GM21576 (cell line): ENCODE results near the gene ITPRIP.

ENCODE experiments used
- ATAC-seq: cut with Tn5 transposase; IDR thresholded peaks from one replicate; pipeline ENCODE4 v1.9.1; 2021; ENCODE audit warnings: mild to moderate bottlenecking, moderate library complexity; ENCODE audit not compliant: unreplicated experiment

ITPRIP gene

DNA sequence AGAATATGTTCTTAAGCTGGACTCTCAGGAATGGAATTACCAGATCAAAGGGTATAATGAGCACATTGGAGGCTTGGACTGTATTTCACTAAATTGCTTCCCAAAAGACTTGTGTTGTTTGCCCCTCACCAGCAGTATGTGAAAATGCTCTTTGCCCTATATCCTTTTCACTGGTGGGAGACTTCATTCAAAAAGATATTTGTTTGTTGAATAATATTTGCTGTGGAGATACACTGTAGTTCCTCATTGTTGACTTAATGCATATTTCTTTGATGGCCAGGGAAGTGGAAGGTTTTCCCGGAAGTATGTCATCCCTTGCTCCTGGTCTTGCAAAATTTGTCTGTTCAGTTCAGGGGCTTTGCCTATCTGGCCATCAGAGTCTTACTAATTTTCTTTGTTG, 49.9 kb downstream of the ITPRIP start:
- ATAC-seq: no peak

GRCh38 chr10:104286939-104287338, 51.3 kb downstream of the ITPRIP start:
- no peak for ATAC-seq

DNA sequence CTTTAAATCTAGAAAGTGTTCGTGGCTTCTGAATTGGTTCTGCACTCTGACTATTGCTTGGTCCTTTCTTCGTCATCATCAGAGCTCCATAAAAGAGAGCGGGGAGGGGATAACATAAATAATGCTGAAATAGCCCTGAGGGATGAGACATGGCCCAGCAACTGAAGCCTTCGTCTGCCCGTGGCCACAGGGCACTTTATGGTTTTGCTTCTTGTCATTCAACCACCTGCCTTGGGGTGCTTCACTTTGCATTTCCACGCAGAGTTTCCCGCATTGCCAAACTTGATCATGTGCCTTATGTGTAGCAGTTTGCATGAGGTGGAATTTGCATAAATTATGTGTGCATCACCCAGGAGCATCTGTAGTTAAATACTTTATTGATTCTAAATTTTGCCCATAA, 53.4 kb downstream of the ITPRIP start:
- ATAC-seq: no peak

- ATAC-seq: no peak
Observed at GRCh38 chr10:104281694-104282093, 56.6 kb downstream of the ITPRIP start.

DNA sequence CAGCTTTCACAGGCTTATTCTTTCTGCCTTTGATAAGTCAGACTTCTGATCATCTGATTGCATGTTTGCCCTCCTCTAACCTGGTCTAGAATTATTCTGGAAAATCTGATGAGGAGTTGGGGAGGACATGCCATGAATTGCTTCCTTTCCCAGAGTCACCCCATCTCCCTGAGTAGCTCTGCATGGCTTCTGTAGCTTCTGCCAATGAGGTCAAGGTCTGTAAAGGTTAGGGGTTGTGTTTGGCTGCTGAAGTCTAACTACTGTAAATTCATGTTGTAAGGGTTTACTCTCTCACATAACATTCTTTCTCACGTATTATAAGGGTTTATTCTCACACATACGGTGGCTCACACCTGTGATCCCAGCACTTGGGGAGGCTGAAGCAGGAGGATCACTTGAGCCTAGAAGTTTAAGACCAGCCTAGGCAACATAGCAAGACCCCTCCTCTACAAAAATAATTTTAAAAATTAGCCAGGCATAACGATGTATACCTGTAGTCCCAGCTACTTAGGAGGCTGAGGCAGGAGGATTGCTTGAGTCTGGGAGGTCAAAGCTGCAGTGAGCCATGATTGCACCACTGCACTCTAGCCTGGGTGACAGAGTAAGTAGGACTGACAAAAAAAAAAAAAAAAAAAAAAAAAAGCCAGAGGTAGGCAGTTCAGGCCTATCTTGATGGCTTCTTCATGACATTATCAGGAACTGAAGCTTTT, 58.6 kb downstream of the ITPRIP start:
- ATAC-seq: no peak

- no peak for ATAC-seq
Observed at GRCh38 chr10:104277785-104278184, 60.5 kb downstream of the ITPRIP start.

DNA sequence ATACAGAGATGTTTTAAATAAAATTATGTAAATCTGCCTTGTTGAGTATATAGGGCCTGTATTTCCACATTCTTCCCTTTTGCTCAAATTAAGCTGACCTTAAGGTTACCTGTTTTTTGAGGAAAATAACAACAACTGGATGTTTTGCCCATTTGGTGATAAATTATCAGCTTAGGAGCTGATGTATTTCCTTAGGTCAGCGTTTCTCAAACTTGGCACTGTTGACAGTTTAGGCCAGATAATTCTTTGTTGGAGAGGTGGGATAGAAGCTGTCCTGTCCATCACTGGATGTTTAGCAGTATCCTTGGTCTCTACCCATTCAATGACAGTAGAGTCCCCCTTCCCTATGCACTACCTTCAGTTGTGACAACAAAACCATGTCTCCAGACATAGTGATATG, 62.1 kb downstream of the ITPRIP start:
- no peak for ATAC-seq

DNA sequence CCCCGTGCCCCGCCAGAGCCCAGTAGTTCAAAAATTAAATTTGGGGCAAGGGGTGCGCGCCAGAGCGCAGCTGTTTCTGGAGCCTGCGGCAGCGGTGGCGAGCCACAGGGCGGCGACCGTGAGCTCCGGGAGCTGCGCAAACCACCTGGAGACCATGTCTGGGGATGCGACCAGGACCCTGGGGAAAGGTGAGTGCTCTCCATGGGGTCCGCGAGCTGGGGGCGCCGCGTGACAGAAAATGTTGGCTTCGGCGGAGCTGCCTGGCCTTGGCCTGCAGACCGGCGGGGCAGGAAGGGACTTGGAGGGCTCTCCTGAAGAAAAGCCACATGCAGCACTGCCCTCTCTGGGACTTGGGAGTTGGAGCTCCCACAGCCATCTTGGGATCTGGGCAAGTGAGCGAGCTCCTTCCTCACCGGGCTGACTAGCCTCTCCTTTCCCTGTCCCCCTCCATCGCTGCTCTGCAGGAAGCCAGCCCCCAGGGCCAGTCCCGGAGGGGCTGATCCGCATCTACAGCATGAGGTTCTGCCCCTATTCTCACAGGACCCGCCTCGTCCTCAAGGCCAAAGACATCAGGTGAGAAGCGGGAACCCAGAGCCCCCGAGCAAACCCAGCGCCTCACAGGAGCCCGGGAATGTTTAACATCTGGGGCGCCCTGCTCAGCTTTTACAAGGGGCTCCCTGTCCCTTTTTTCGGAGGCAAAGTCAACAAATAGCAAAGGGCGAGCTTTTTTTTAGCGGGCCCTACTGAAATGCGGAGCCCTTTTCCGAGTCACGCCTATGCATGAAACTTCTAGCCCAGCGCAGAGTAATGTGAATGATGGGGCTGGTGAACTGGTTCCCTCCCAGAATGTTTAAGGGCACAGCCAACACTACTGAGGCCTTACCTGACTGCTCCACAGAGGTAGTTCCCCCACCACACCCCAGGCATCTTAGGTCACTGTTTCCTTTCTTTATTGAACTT, 63.2 kb downstream of the ITPRIP start:
- ATAC-seq: peak; percentile 75

DNA sequence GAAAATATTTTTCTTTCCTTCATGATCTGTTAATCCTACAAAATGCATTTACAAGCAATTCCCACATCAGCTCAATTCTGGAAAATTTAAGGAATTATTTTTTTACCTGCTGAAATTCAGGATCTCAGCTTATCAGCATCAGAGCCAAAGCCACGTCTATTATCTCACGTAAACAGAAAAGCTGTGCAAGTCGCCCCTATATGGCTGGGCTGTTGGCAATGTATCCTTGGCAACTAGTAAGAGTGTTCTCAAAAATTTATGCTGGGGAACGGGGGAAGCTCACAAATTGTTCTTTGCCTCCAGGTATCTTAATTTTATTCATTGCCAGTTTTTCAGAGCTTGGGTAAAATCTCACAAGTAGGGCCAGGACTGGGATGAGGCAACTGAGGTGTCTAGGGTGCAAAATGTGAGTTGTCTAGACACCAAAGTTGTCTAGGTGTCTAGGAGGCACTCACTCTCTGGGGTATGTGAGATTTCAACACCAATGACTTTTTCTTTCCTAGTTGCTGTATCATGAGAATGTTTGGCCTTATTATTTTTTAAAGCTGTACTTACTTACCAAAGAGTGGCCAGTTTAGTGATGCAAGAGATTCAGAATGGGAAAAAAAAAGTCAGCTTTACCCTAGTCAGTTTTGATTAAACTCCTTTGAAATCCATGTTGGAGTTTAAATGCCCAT, 64.2 kb downstream of the ITPRIP start:
- no peak for ATAC-seq

DNA sequence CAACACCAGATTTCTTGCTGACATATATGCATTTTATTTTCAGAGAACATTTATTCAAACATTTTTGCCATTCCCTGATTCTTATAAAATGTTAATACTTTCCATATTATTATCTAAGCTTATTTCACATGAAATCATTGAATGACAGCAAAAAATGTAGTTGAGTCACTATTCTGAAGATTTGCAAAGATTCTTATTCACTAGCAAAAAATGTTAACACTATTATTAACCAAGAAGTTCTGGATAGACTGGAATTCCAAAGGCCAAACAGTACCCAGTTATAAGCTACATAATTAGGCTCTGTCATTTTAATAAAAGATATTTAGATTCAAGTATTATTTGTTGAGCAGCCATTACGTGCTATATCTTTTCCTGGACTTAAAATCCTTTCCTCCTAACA, 65.0 kb downstream of the ITPRIP start:
- ATAC-seq: no peak

GRCh38 chr10:104268713-104269645, 69.3 kb downstream of the ITPRIP start, which contains the start of gene GSTO2:
GSTO2 (plus strand) TSS chr10:104269184; CDS start chr10:104274916, 5,732 bp downstream.
- peak; percentile 99 for ATAC-seq

DNA sequence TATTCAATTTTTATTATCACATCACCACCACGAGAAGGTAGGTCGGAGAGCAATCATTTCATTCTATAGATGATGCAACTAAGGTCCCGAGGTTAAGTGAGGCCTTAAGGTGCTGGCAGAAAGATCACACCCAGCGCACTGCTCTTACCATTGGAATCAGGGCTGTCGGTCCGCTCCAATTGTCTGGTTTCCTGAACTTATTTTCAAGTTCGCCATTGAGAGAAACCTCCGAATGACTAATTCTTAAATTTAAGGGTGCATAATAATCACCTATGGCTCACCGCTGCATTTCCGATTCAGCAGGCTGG, 69.9 kb downstream of the ITPRIP start:
- ATAC-seq: no peak

- no peak for ATAC-seq
Observed at GRCh38 chr10:104267721-104268404, 70.4 kb downstream of the ITPRIP start.

DNA sequence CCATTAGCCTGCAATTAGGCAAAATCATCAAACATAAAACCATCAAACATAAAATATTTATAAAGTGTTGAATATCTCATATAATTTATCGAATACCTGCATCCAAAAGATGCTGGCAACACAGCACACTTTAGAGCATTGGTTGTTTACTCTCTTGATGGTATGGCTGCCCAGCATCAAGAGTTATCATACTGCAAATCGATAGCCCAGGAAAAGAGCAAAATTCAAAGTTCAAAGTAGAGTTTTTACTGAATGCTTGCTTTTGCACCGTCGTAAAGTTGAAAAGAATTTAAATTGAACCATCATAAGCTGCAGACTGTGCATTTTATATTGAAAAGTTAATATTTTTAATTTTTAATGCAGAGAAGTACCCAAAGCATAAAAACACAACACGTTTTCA, 73.5 kb downstream of the ITPRIP start:
- no peak for ATAC-seq

- ATAC-seq: no peak
Observed at GRCh38 chr10:104262055-104262454, 76.2 kb downstream of the ITPRIP start.

DNA sequence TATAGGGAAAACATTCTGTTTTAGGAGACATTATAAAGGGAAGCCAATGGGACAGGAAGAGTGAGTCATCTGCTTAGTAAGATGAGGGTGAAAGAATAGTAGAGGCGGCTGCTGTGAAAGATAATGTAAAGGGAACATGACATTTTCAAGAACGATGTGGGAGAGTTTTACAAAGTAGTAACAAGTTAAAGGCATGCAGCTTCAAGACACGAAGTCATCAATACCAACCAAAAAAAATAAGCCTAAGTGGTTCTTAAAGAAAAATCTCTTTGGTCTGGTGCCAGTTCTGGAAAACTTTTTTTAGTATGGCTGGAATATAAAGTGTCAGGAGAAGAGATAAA, 77.5 kb downstream of the ITPRIP start:
- no peak for ATAC-seq

DNA sequence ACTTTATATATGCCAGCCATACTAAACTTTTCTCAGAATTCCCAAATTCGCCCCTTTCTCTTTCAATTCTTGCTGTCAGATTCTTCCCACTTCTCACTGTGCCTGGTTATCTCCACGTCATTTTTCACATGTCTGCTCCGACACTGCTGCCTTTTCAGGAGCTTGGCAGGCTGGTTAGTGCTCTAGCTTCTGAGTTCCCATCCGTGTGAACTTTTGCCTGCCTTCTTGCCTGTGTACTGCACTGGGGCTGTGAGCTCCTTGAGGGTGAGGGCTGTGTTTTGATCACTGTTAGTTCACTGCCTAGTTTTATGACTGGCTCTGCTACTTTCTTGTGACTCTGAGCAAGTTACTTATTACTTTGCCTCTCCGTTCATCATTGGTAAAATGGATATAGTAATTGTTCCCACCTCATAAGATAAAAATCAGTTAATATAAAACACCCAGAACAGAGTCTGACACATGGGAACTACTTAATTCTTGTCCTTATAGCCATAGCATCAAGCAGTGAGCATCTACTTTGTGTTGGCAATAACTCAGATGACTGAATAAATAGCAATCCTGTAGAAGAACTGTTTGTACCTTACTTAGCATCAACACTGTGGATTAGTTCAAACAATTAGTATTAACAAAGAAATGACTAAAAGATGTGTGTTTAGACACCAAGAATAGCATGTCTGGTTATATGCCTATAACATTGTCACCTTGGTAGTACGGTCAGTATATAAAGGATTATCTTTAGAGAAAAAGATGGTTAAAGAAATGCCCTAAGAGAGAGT, 78.1 kb downstream of the ITPRIP start:
- no peak for ATAC-seq
